ELF-1 (cell line): Measurements from ENCODE around the gene FGGY.
"Not testable (repeated sequence)": the region's sequence is repeated elsewhere in the genome, so short reads cannot be mapped to it uniquely, and the experiment has no call there.

Experiments
- DNase-seq: peaks from one replicate; pipeline ENCODE4 v3.0.0-alpha.2; 2016; ENCODE audit warnings: low read depth, low spot score

Gene FGGY

DNA sequence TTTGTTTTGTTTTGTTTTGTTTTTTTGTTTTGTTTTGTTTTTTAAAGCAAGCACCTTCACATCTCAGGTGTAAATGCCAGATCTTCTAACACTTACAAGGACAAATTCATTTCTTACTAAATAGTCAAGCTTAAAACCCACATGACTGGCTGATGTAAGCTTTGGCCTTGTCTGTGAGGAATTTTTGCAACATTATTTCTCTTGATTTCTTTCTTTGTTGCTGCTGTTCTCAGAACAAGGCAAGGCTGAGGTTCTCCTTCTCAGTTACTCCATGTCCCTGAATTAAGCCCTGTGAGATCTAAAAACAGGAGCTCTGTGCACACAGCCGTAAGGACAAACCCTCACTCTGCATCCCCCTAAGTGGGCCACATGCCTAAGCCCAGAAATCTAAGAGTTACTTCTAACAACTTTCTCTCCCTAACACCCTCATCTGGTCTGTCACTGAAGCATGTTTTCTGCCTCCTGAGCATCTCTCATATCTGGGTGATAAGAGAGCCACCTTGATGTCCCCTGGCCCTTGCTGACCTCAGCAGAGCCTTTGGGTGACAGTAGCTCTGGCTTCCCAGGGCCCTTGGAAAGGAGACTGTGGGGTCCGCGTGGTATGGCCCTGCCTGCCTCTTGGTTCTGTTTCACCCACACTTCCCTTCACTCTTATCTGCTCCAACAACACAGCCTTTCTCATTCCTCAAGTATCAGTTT, 436.7 kb downstream of the FGGY start:
- no peak for DNase-seq

- not testable (repeated sequence) for DNase-seq
Observed at GRCh38 chr1:59735927-59736326, 439.0 kb downstream of the FGGY start.

DNA sequence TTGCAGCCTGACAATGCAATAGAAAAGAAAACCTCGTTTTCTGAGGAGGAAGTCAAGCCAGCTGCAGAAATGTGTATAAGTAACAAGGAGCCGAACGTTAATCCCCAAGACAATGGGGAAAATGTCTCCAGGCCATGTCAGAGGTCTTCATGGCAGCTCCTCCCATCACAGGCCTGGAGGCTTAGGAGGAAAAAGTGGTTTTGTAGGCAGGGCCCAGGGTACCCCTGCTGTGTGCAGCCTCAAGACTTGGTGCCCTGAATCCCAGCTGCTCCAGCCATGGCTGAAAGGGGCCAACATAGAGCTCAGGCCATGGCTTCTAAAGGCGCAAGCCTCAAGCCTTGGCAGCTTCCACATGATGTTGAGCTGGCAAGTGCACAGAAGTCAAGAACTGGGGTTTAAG, 439.9 kb downstream of the FGGY start:
- DNase-seq: no peak

DNA sequence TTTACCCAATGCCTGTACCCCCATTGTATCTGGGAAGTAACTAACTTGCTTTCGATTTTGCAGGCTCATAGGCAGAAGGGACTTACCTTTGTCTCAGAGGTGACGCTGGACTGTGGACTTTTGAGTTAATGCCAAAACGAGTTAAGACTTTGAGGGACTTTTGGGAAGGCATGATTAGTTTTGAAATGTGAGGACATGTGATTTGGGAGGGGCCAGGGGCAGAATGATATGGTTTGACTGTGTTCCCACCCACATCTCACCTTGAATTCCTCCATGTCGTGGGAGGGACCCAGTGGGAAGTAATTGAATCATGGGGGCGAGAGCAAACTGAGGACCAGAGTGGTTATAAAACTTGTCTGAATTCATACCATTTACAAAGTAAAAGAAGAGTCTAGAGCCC, 440.7 kb downstream of the FGGY start:
- DNase-seq: no peak

- DNase-seq: no peak
Observed at GRCh38 chr1:59738152-59738551, 441.3 kb downstream of the FGGY start.

DNA sequence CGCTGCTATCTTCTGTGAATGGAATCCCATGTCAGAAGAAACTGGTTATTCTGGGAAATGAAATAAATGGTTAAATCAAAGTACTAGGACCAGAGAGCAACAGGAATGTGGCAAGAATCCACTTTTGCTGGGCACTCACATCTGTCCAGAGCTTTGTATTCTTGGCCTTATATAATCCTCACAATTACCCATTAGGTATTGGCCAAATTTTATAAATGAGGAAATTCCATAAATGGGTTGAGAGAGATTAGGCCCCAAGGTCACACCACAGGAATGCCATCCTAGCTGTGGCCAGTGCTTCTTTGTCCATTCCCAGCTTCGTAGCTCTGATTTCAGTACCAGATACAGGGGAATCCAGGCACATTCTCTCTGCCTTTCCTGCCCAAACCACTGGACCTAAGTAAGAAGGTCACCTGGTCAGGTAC, 441.7 kb downstream of the FGGY start:
- DNase-seq: no peak

DNA sequence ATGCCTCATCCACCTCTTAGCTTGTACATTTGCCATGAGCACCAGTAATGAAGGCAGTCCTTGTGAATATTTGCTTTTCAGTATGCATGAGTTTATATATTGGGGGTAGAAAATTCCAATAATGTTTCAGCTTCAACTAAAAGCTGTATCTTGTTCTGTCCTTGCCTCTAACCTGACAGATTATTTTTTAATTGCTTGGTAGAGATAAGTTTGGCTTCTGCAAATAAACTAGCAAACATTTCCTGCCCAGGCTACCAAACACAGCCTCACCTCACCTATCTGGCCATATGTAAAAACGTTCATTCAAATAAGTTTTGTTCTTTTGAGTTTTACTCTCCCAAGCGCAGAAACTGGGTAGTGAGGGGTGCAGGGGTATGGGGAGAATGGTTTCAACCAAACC, 442.2 kb downstream of the FGGY start:
- DNase-seq: no peak

DNA sequence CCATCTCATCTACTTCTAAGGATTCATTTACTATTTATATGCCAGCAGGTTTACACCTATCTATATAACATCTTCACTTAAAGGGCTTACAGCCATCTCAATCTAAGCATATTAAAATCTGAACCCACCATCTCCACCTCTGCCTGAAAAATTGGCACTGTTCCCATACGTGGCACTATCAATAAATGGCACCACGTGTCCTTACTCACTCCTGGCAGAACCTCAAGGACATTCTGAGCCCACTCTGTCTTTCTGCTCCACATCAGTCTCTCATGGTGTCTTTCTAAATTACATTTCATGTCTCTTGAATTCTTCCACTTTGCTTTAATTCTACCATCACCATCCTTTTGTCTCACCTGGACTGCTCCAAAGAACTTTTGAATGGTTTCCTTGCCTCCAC, 445.6 kb downstream of the FGGY start:
- no peak for DNase-seq

GRCh38 chr1:59743324-59744091, 446.6 kb downstream of the FGGY start:
- no peak for DNase-seq

DNA sequence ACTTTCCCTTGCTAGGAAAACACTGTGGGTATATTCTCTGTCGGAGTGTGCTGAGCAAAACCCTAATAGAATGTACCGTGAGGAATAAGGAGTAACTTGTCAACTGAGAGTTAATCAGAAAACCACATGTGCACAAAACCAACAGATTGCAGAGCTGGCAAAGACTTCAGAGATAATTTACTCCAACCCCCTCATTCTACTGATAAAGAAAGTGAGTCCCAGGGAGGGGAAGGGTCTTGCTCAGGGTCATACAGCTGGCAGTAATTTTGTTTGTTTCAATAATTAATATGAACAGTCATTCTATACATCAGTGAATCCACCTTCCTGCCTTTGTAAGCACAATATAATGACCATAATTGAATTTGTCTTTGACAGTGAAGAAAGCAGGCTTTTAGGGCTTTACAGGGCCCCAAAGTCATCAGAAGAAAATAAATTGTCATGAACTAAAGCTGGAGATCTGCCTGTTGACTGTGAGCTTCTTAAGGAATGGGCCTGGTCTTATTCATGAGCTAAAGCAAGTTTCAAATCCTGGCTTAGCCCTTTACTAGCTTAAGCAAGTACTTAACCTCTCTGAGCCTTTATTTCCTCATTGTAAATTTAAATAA, 450.6 kb downstream of the FGGY start:
- DNase-seq: no peak

GRCh38 chr1:59748123-59748522, 451.2 kb downstream of the FGGY start:
- DNase-seq: no peak

GRCh38 chr1:59750328-59751003, 453.6 kb downstream of the FGGY start:
- DNase-seq: no peak

DNA sequence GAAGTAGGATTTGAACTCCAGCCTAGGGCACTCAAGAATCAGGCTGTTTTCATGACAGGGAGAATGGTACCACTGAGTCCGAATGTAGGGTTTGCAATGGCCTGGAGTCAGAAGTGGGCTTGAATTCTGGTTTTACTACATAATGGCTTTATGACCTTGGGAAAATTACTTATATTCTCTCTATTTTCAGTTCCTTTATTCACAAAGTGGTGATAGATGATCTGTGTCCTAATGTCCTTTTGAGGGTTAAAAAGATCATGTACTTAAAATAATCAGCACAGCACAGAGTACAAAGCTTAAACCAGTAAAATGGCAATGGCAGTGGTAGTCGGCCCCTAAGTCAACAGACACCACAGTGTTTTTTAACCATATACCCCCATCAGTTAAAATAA, 454.1 kb downstream of the FGGY start:
- DNase-seq: no peak

GRCh38 chr1:59751801-59752200, 454.9 kb downstream of the FGGY start:
- no peak for DNase-seq

DNA sequence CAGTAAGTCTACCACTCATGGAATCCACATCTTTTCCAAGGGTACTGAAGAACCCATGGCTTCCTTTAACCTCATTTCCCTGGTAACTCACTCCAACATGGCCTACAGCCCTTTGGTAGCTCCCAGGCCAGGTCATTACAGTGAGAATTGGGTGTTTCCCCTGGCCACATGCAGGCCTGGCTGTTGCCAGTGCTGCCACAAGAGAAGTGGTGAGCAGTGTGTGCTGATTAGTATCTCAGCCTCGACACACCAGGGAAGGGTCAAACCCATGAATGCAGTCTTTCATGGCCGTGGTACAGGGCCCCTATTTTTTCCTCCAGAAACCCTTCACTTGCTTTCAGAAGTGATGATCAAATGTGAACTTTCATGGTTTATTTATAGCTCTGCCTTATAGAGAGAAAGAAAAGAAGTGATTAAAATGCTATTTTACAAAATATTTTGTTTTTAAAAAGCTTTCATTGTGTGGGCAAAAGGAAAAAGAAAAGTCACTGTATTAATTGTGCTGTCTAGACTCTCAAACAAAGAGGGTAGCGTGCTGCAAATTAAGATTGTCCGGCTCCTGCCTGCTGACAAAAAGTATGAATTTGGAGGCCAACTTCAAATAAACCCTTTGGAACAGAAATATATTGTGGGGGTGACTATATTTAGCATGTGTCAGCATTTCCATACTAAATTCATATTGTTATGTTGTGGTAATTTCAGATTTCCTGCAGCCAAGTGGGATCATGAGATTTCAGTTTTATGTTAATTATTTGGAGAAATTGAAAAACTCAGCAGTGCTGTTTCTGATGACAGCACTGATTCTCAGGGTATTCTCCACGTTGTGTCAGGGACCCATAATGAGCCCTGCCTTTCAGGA, 455.9 kb downstream of the FGGY start:
- DNase-seq: no peak

GRCh38 chr1:59755069-59755685, 458.3 kb downstream of the FGGY start:
- DNase-seq: no peak

DNA sequence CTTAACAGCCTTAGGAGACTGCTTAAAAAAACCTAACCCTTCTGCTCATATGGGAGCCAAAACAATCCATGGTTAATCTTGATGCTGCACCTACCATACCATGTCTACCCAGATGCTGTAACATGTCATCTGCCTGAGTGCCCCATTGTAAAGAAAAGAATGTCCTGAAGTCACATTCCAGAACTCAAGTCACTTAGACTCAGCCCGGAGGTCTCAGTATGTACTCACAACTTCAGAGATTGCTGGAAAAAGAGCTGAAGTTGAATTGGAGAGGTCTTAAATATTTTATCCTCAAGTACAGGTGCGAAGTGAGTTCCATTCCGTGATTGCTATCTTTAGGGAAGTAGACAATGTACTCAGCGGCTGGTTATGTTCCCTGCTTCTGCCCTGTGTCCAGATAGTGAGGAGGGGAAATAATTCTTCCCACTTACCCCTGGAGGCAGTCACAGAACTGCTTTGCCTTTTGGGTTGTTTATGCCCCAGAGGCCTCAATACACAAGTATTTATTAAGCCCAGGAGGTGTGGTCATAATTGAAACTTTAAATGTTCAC, 460.4 kb downstream of the FGGY start:
- DNase-seq: peak; percentile 18

DNA sequence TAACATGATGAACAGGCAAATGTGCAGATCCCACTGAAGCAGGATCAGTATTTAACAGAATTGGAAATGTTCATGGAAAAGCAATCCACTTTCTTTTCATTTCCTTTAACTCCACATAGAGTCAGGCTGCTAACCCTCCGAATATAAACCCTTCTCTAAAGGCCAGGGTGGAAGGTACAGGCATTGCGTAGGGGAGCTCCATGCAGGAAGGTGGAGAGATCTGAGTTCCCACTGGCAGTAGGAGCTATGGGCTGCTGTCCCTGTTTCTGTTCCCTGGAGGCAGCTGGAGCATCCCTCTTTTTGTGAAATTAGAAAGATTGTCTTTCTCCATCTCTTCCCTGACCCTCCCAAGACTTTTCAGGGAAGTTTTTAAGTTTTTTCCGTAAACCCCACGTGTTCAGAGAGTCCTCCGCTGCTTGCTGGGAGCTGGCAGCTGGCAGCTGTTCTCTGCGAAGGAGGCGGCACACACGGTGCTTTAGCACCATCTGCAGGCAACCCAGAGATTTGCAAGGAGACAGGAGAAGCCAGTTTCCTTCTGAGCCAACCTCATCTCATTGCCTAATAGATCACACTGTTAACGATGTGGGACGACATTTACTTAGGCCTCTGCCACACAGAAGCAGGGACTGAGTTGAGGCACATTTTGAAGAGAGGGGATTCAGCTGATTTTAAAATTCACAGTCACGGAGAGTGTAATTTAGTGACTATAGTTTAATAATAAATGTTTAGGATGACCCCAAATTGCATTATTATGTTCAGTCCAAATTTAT, 462.4 kb downstream of the FGGY start:
- peak; percentile 90 for DNase-seq

DNA sequence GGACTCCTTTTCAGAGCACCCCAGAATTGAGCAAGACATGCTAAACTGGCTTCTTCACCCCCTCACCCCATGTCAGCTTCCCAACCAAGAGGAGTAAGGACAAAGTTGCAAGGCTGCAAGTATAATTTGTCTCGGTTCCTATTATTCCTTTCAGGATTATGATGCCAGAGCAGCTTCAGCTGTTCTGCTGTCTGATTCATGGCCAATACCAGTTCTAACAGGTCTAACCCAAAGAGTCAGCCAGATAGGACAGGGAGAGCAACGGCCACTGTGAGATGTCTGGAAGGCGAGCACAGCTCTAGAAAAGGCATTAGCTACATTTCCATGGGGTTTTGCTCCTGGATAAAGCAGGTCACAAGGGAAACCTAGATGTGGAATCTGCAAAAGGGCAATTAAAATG, 464.5 kb downstream of the FGGY start:
- no peak for DNase-seq

- no peak for DNase-seq
Observed at GRCh38 chr1:59763418-59763817, 466.5 kb downstream of the FGGY start.
